K562 (cell line): ENCODE results near the gene ZNF385D. TPM values are rescaled to one million over a fixed set of nuclear protein-coding genes. Genes with fewer than 3 reads are reported as not detected.

Source experiments
- CEBPB ChIP-seq: fragments of 450-650 bp; IDR thresholded peaks from 2 replicates; pipeline ENCODE4 v1.6.1; 2016; ENCODE audit warnings: missing genetic modification characterization, missing compliant biosample characterization
- KDM1A ChIP-seq, 2 experiments: fragments of 450-650 bp; IDR thresholded peaks; 2 replicates each; pipeline ENCODE4 v1.6.1; 2016; ENCODE audit warnings: mild to moderate bottlenecking in 2 of 2
- MYBL2 ChIP-seq, 2 experiments: fragments of 450-650 bp in 1 of 2; sonication (generic) in 1 of 2; formaldehyde crosslinking in 1 of 2; IDR thresholded peaks; 2 replicates each; pipeline versions ENCODE4 v1.6.1 to v1.8.1; 2017 to 2022; ENCODE audit warnings: borderline replicate concordance in 1 of 2, inconsistent platforms in 1 of 2, low read depth in 1 of 2, mild to moderate bottlenecking in 1 of 2, missing genetic modification reagents in 1 of 2, moderate library complexity in 1 of 2
- NFE2 ChIP-seq: IDR thresholded peaks from 2 replicates; pipeline ENCODE4 v1.6.1; 2014; ENCODE audit warnings: antibody characterized with exemption, low read depth
- RBFOX2 ChIP-seq: fragments of 200-400 bp; formaldehyde crosslinking; IDR thresholded peaks from 2 replicates; pipeline ENCODE4 v1.6.1; 2017; ENCODE audit warnings: low read depth, mild to moderate bottlenecking, low read length, moderate library complexity
- TBP ChIP-seq: optimal IDR thresholded peaks from 2 replicates; pipeline ENCODE3; 2011; ENCODE audit warnings: low read depth, low read length, improper control_type of control experiment
- YY1 ChIP-seq, 3 experiments: IDR thresholded peaks; 2 replicates each; pipeline ENCODE4 v1.6.1; 2011; ENCODE audit warnings: low read length in 2 of 3, mild to moderate bottlenecking in 2 of 3, moderate library complexity in 2 of 3, borderline replicate concordance in 1 of 3, control low read depth in 1 of 3, low read depth in 1 of 3; ENCODE audit not compliant: insufficient read depth in 3 of 3, insufficient replicate concordance in 2 of 3, control insufficient read depth in 1 of 3, insufficient read length in 1 of 3; ENCODE audit errors: extremely low read depth in 1 of 3
- ZNF318 ChIP-seq, 2 experiments: fragments of 450-650 bp; IDR thresholded peaks; 2 replicates each; pipeline ENCODE4 v1.6.1; 2016; ENCODE audit warnings: mild to moderate bottlenecking in 2 of 2, borderline replicate concordance in 1 of 2, low read depth in 1 of 2, moderate library complexity in 1 of 2
- polyA plus RNA-seq, 8 experiments: library from polyadenylated mRNA; depleted of rRNA in 4 of 8; stranded (reverse) in 5 of 8; unstranded in 3 of 8; fragments of >200 nt; fragmentation: Nextera tagmentation in 2 of 8; fragmentation: Illumina TruSeq in 1 of 8; extraction: Ambion mirVana in 2 of 8; extraction: Trizol in 1 of 8; gene quantifications; 2 replicates each; pipeline versions ENCODE4 v1.2.1 to v1.2.3, GENCODE V29; 2011 to 2014; ENCODE audit warnings: inconsistent platforms in 1 of 8, missing spikeins in 1 of 8
- total RNA-seq, 7 experiments: library from RNA; depleted of rRNA in 6 of 7; stranded (reverse); fragments of >200 nt in 6 of 7; fragmentation: Illumina TruSeq in 2 of 7; extraction: Trizol in 2 of 7; gene quantifications; 2 replicates each; pipeline versions ENCODE4 v1.2.1 to v1.2.3, GENCODE V29; 2011 to 2021; ENCODE audit warnings: low replicate concordance in 1 of 7
- TF ChIP-seq, protein P1 (sequence below): fragments of 450-650 bp; IDR thresholded peaks from 2 replicates; pipeline ENCODE4 v1.6.1; 2016; ENCODE audit warnings: low read depth

ZNF385D gene
- total and polyA plus RNA-seq, 9 of the 15 experiments (the other 6 are each of a cell fraction or from before 2014, with no cell fraction given), result 0.14 to 1.7 (median 0.51) TPM

DNA sequence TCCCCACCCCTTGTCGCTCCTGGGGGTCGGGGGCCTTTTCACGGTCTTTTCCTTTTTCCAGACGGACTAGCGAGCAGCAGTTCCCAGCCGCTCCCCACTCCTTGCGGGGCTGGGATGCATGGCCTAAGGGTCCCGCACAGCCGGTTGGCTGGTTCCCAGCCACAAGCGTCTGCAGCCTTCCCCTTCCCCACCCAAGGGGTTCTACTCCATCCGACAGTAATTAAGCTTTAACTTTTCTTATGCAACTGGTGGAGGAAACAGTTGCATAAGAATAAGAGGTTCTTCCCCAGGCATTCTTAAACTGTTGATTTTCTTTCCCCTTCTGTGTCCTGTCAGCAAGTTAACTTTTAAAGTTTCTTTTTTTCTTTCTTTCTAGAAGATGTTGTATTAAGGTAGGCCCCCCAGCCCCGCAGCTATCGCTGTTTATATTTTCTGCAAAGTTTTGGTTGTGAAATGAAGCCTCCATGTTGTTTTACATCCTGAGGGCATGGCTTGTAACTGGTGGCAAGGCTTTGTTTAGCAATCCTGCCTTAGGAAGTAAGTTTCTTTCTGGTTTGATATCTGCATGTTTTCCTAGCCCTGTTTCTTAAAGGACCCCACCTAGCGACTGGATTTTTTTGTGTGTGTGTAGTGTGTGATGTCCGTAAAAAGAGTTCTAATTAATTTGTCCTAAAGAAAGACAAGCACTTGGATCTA is 207.5 kb downstream of the ZNF385D start (continued):
- TF ChIP-seq ZNF318 (IDR thresholded peaks at IDR 0.05; ENCODE audit: borderline replicate concordance in 1 of 2, low read depth in 1 of 2), result no peak
- TF ChIP-seq, protein P1, sequence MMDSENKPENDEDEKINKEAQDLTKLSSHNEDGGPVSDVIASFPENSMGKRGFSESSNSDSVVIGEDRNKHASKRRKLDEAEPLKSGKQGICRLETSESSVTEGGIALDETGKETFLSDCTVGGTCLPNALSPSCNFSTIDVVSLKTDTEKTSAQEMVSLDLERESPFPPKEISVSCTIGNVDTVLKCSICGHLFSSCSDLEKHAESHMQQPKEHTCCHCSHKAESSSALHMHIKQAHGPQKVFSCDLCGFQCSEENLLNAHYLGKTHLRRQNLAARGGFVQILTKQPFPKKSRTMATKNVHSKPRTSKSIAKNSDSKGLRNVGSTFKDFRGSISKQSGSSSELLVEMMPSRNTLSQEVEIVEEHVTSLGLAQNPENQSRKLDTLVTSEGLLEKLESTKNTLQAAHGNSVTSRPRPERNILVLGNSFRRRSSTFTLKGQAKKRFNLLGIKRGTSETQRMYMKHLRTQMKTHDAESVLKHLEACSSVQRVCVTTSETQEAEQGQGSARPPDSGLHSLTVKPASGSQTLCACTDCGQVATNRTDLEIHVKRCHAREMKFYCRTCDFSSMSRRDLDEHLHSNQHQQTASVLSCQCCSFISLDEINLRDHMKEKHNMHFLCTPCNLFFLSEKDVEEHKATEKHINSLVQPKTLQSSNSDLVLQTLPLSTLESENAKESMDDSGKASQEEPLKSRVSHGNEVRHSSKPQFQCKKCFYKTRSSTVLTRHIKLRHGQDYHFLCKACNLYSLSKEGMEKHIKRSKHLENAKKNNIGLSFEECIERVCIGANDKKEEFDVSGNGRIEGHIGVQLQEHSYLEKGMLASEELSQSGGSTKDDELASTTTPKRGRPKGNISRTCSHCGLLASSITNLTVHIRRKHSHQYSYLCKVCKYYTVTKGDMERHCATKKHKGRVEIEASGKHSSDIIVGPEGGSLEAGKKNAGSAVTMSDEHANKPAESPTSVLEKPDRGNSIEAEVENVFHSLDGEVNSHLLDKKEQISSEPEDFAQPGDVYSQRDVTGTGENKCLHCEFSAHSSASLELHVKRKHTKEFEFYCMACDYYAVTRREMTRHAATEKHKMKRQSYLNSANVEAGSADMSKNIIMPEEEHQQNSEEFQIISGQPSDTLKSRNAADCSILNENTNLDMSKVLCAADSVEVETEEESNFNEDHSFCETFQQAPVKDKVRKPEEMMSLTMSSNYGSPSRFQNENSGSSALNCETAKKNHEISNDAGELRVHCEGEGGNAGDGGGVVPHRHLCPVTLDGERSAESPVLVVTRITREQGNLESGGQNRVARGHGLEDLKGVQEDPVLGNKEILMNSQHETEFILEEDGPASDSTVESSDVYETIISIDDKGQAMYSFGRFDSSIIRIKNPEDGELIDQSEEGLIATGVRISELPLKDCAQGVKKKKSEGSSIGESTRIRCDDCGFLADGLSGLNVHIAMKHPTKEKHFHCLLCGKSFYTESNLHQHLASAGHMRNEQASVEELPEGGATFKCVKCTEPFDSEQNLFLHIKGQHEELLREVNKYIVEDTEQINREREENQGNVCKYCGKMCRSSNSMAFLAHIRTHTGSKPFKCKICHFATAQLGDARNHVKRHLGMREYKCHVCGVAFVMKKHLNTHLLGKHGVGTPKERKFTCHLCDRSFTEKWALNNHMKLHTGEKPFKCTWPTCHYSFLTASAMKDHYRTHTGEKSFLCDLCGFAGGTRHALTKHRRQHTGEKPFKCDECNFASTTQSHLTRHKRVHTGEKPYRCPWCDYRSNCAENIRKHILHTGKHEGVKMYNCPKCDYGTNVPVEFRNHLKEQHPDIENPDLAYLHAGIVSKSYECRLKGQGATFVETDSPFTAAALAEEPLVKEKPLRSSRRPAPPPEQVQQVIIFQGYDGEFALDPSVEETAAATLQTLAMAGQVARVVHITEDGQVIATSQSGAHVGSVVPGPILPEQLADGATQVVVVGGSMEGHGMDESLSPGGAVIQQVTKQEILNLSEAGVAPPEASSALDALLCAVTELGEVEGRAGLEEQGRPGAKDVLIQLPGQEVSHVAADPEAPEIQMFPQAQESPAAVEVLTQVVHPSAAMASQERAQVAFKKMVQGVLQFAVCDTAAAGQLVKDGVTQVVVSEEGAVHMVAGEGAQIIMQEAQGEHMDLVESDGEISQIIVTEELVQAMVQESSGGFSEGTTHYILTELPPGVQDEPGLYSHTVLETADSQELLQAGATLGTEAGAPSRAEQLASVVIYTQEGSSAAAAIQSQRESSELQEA, result no peak
- no peak for TF ChIP-seq KDM1A (IDR thresholded peaks at IDR 0.05)
- TF ChIP-seq NFE2, result no peak
- TF ChIP-seq YY1 (IDR thresholded peaks at IDR 0.05; ENCODE audit: borderline replicate concordance in 1 of 3, control insufficient read depth in 1 of 3, extremely low read depth in 1 of 3, insufficient read depth in 3 of 3, insufficient read length in 1 of 3, insufficient replicate concordance in 2 of 3, low read depth in 1 of 3, low read length in 2 of 3), result peak in 1 of 3 experiments; percentile 5
- peak; percentile 61; the same call in 1 of the 2 replicates for TF ChIP-seq CEBPB (tag)
- no peak for TF ChIP-seq MYBL2 (IDR thresholded peaks at IDR 0.05; ENCODE audit: low read depth)
- TF ChIP-seq MYBL2 (CRISPR knock-in tag; IDR thresholded peaks at IDR 0.05; ENCODE audit: borderline replicate concordance), result no peak
- no peak for TF ChIP-seq TBP
- TF ChIP-seq RBFOX2, result peak; percentile 38
